ENCODE results near the gene OGDH.

OGDH gene

GRCh38 chr7:44606341-44607140 lies at the start of gene OGDH:
Gene OGDH (plus strand): TSS chr7:44606627. CDS start chr7:44624344, 17,717 bp downstream.
- POLR2A ChIA-PET: interaction anchor here (0.6 to 2.4 kb wide), 28 partner anchors 13 to 419 kb away, joined by 3 to 14 read pairs (median 4); partner anchors contain the start of genes DDX56, H2AZ2, PURB and TMED4
- Histone ChIP-seq H3K27ac (ENCODE audit: extremely low read depth, low read depth, low read length) (peak within 1 kb of the TSS; percentile 86), H3K36me3 (ENCODE audit: control insufficient read depth in 2 of 2, insufficient read depth in 1 of 2, low read length in 2 of 2) (no peaks in the 10 kb centered on the region), H3K4me1 (ENCODE audit: control insufficient read depth, insufficient read depth, low read length) (no peaks in the 10 kb centered on the region), H3K4me3 (ENCODE audit: low read depth, low read length) (peak within 1 kb of the TSS; percentile 98), H3K9me3 (ENCODE audit: control insufficient read depth, insufficient read depth, low read depth, low read length) (no peaks in the 10 kb centered on the region)
- CTCF ChIA-PET: interaction anchor here (1.0 to 1.5 kb wide), 2 partner anchors 11 to 241 kb away, joined by 3 to 5 read pairs; partner anchors contain the start of gene H2AZ2
- TF ChIP-seq ZNF391 (tag by site-specific recombination; IDR thresholded peaks at IDR 0.05; ENCODE audit: borderline replicate concordance, low read depth): peak; percentile 88; the same call in 1 of the 2 replicates
- TF ChIP-seq ZNF561 (tag by site-specific recombination; IDR thresholded peaks at IDR 0.05; ENCODE audit: borderline replicate concordance): peak; percentile 68; the same call in 1 of the 2 replicates
- TF ChIP-seq SP7 (tag by site-specific recombination; IDR thresholded peaks at IDR 0.05): peak; percentile 88
- no peak for TF ChIP-seq ZFP3 (tag by site-specific recombination; IDR thresholded peaks at IDR 0.05; ENCODE audit: low read depth)
- no peak for TF ChIP-seq ZNF433 (tag by site-specific recombination; IDR thresholded peaks at IDR 0.05; ENCODE audit: low read depth)
- TF ChIP-seq ZNF146 (tag by site-specific recombination; IDR thresholded peaks at IDR 0.05): no peak
- TF ChIP-seq ATF2 (tag by site-specific recombination; IDR thresholded peaks at IDR 0.05; ENCODE audit: low read depth): peak; percentile 97
- TF ChIP-seq KLF7 (tag by site-specific recombination; IDR thresholded peaks at IDR 0.05; ENCODE audit: borderline replicate concordance): 0 out of 2 replicates have a peak, but pooled peaks have one; percentile 36
- peak; percentile 91 for TF ChIP-seq KLF1 (tag by site-specific recombination; IDR thresholded peaks at IDR 0.05)
- peak; percentile 65; the same call in 1 of the 2 replicates for TF ChIP-seq ZBTB7A (tag by site-specific recombination; IDR thresholded peaks at IDR 0.05; ENCODE audit: low read depth)
- no peak for TF ChIP-seq PRDM2 (tag by site-specific recombination; IDR thresholded peaks at IDR 0.05; ENCODE audit: borderline replicate concordance)
- no peak for TF ChIP-seq ZNF292 (tag by site-specific recombination; IDR thresholded peaks at IDR 0.05; ENCODE audit: borderline replicate concordance, low read depth)
- peak; percentile 87 for TF ChIP-seq ZNF692 (tag by site-specific recombination; IDR thresholded peaks at IDR 0.05)
- TF ChIP-seq ZSCAN23 (tag by site-specific recombination; IDR thresholded peaks at IDR 0.05): no peak
- TF ChIP-seq ZNF585B (tag by site-specific recombination; IDR thresholded peaks at IDR 0.05): no peak
- peak; percentile 98 for TF ChIP-seq KLF8 (tag by site-specific recombination; IDR thresholded peaks at IDR 0.05)
- TF ChIP-seq BCL11A (tag by site-specific recombination; IDR thresholded peaks at IDR 0.05; ENCODE audit: low read depth): no peak; the same call in 1 of the 2 replicates
- no peak for TF ChIP-seq ZNF521 (tag by site-specific recombination; IDR thresholded peaks at IDR 0.05)
- TF ChIP-seq ZBTB20 (tag by site-specific recombination; IDR thresholded peaks at IDR 0.05): peak; percentile 93
- no peak for TF ChIP-seq ZNF626 (tag by site-specific recombination; IDR thresholded peaks at IDR 0.05)
- no peak for TF ChIP-seq ZNF354C (tag by site-specific recombination; IDR thresholded peaks at IDR 0.05; ENCODE audit: borderline replicate concordance, low read depth)
- no peak for TF ChIP-seq SALL2 (tag by site-specific recombination; IDR thresholded peaks at IDR 0.05; ENCODE audit: borderline replicate concordance)
- TF ChIP-seq ZNF548 (tag by site-specific recombination; IDR thresholded peaks at IDR 0.05): no peak
- TF ChIP-seq ZNF843 (tag by site-specific recombination; IDR thresholded peaks at IDR 0.05): peak; percentile 66; the same call in 1 of the 2 replicates
- 0 out of 2 replicates have a peak, but pooled peaks have one; percentile 47 for TF ChIP-seq ZBTB1 (tag by site-specific recombination; IDR thresholded peaks at IDR 0.05)
- peak; percentile 100 for TF ChIP-seq ZBTB21 (tag by site-specific recombination; IDR thresholded peaks at IDR 0.05)
- TF ChIP-seq ZNF660 (tag by site-specific recombination; IDR thresholded peaks at IDR 0.05): peak; percentile 37; the same call in 1 of the 2 replicates
- TF ChIP-seq ZNF707 (tag by site-specific recombination; IDR thresholded peaks at IDR 0.05): peak; percentile 100
